ENCODE data around the gene HACE1. TPM values are rescaled to one million over a fixed set of nuclear protein-coding genes. Genes with fewer than 3 reads are reported as not detected.

Gene HACE1

DNA sequence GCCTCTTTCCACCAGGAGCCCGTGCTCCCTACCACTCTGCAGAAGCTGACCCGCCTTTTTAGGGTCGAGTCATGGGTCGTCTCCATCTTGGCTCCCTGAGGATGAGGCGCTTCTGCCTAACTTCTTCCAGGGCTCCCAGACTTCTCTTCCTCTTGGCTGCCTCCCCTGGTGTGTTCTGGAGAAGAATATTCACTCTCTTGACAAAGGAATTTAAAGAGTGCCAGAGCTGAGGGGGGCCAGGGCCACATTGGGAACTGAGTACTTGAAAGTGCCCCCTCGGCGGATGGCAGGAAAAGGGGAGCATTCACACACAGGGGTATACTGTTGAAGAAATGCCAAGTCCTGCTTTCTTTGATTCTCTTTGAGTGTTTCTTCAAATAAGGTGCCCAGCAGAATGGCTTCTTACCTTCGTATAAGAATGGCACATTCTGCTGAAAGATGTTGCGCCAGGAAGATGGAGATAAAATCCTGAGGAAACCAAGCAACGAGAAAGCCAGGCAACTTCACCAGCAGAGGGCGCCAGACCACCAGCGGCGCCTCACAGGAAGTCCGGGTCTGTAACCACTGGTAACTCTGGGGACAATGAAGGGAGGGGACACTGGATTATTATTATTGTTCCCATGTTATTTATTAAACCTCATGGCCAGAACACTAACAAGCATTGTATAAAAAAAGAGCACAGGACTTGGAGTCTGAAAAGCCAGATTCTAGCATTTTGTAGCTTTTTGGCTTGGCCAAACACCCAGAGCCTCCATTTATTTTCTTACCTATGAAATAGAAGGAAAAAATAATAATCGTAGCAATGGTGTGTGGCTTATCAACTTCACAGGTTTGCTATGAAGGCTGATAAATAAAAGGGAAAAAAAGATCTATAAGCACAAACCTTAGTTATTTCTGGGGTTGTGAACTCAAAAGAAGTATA lies 176.7 kb downstream of the HACE1 start:
- Histone ChIP-seq H3K36me3 (ENCODE audit: control insufficient read depth, insufficient read depth, low read length) (no peaks in the 10 kb centered on the region), H2AK5ac (ENCODE audit: low read length) (no peak overlapping the region), H3K4me3 (ENCODE audit: low read length) (no peak overlapping the region), H3K4me2 (ENCODE audit: low read length) (no peak overlapping the region), H2BK15ac (replicated peaks; ENCODE audit: low read depth) (no peak overlapping the region), H3K4ac (ENCODE audit: low read depth, low read length) (no peak overlapping the region), H4K8ac (ENCODE audit: low read depth, low read length) (no peak overlapping the region), H2BK5ac (ENCODE audit: low read length) (no peak overlapping the region), H3K9ac (ENCODE audit: low read length) (no peak overlapping the region), H3K27ac (ENCODE audit: low read depth, low read length) (no peak overlapping the region), H3K4me1 (ENCODE audit: control insufficient read depth, low read depth, low read length) (peaks cover 3% of the 10 kb centered on the region), H3K79me1 (ENCODE audit: low read length) (no peaks in the 10 kb centered on the region), H3K23ac (ENCODE audit: low read length) (no peak overlapping the region), H2BK120ac (ENCODE audit: low read depth, low read length) (no peak overlapping the region), H3K18ac (ENCODE audit: low read length) (peak overlapping the region; percentile 84), H3K56ac (ENCODE audit: low read length) (no peak overlapping the region), H3K79me2 (ENCODE audit: control insufficient read depth, insufficient read depth, low read length) (no peaks in the 10 kb centered on the region), H3K27me3 (ENCODE audit: insufficient read depth, low read length, poor library complexity) (no peaks in the 10 kb centered on the region), H4K5ac (ENCODE audit: low read length) (no peak overlapping the region)
- peak; percentile 81 for DNase-seq
- WGBS (ENCODE audit: extremely low coverage, insufficient coverage, low lambda C conversion rate), result no CpG with 5 or more reads among the region's 15 CpGs

GRCh38 chr6:104680539-104680938 lies 179.2 kb downstream of the HACE1 start:
- H3K56ac ChIP-seq (ENCODE audit: low read length), result no peak overlapping the region

GRCh38 chr6:104679971-104680370 lies 179.7 kb downstream of the HACE1 start:
- Histone ChIP-seq H3K4me2 (ENCODE audit: low read length) (no peak overlapping the region), H3K9ac (ENCODE audit: low read length) (no peak overlapping the region), H2BK15ac (replicated peaks; ENCODE audit: low read depth) (no peak overlapping the region), H3K79me2 (ENCODE audit: control insufficient read depth, insufficient read depth, low read length) (no peaks in the 10 kb centered on the region), H3K4ac (ENCODE audit: low read depth, low read length) (no peak overlapping the region), H3K56ac (ENCODE audit: low read length) (no peak overlapping the region), H2BK5ac (ENCODE audit: low read length) (no peak overlapping the region), H4K5ac (ENCODE audit: low read length) (no peak overlapping the region), H3K79me1 (ENCODE audit: low read length) (no peaks in the 10 kb centered on the region), H3K23ac (ENCODE audit: low read length) (no peak overlapping the region), H3K36me3 (ENCODE audit: control insufficient read depth, insufficient read depth, low read length) (no peaks in the 10 kb centered on the region), H3K27ac (ENCODE audit: low read depth, low read length) (no peak overlapping the region), H3K4me3 (ENCODE audit: low read length) (no peak overlapping the region), H4K8ac (ENCODE audit: low read depth, low read length) (no peak overlapping the region), H3K18ac (ENCODE audit: low read length) (no peak overlapping the region), H3K4me1 (ENCODE audit: control insufficient read depth, low read depth, low read length) (no peaks in the 10 kb centered on the region), H2AK5ac (ENCODE audit: low read length) (no peak overlapping the region), H2BK120ac (ENCODE audit: low read depth, low read length) (no peak overlapping the region), H3K27me3 (ENCODE audit: insufficient read depth, low read length, poor library complexity) (no peaks in the 10 kb centered on the region)
- WGBS (ENCODE audit: extremely low coverage, insufficient coverage, low lambda C conversion rate), result no CpG with 5 or more reads among the region's 1 CpG
- DNase-seq, result no peak

More at GRCh38 chr6:104680539-104680938, 179.2 kb downstream of the HACE1 start:
- no peak overlapping the region for H2BK5ac ChIP-seq (ENCODE audit: low read length)
- H3K36me3 ChIP-seq (ENCODE audit: control insufficient read depth, insufficient read depth, low read length), result no peaks in the 10 kb centered on the region
- H3K27me3 ChIP-seq (ENCODE audit: insufficient read depth, low read length, poor library complexity), result no peaks in the 10 kb centered on the region
- no peak overlapping the region for H3K18ac ChIP-seq (ENCODE audit: low read length)
- no peak overlapping the region for H3K4me2 ChIP-seq (ENCODE audit: low read length)
- H3K23ac ChIP-seq (ENCODE audit: low read length), result no peak overlapping the region
- no peak overlapping the region for H3K4ac ChIP-seq (ENCODE audit: low read depth, low read length)
- H2AK5ac ChIP-seq (ENCODE audit: low read length), result no peak overlapping the region
- no peak overlapping the region for H3K9ac ChIP-seq (ENCODE audit: low read length)
- no peak overlapping the region for H2BK120ac ChIP-seq (ENCODE audit: low read depth, low read length)
- H4K5ac ChIP-seq (ENCODE audit: low read length), result no peak overlapping the region
- H3K79me1 ChIP-seq (ENCODE audit: low read length), result no peaks in the 10 kb centered on the region
- H3K27ac ChIP-seq (ENCODE audit: low read depth, low read length), result no peak overlapping the region
- H4K8ac ChIP-seq (ENCODE audit: low read depth, low read length), result no peak overlapping the region
- H3K4me3 ChIP-seq (ENCODE audit: low read length), result no peak overlapping the region
- DNase-seq, result no peak
- no peaks in the 10 kb centered on the region for H3K4me1 ChIP-seq (ENCODE audit: control insufficient read depth, low read depth, low read length)
- no CpG with 5 or more reads among the region's 2 CpGs for WGBS (ENCODE audit: extremely low coverage, insufficient coverage, low lambda C conversion rate)
- no peaks in the 10 kb centered on the region for H3K79me2 ChIP-seq (ENCODE audit: control insufficient read depth, insufficient read depth, low read length)
- H2BK15ac ChIP-seq (replicated peaks; ENCODE audit: low read depth), result no peak overlapping the region

Small RNA genes lying within 50 kb of the gene (small RNA-seq; reads per million reads assigned to genes)
- not detected for gene RNU6-897P (ENCODE audit: insufficient read depth)
